Measurements from ENCODE around the gene CREG2. TPM values are rescaled to one million over a fixed set of nuclear protein-coding genes. Genes with fewer than 3 reads are reported as not detected.

The CREG2 gene
- total and polyA plus RNA-seq, 2 donors (not counting 1 experiment from before 2014, with no cell fraction given): 0.10 TPM; not detected in 1

GRCh38 chr2:101337877-101338276, 49.4 kb downstream of the CREG2 start:
- Histone ChIP-seq H3K4me3 (ENCODE audit: control extremely low read depth in 1 of 5, extremely low read depth in 1 of 5, insufficient read depth in 1 of 5, low read depth in 2 of 5, low read length in 4 of 5) (no peak overlapping the region), H3K4me2 (replicated peaks; ENCODE audit: low read depth, low read length, poor library complexity, severe bottlenecking) (no peak overlapping the region), H3K4me1 (ENCODE audit: control insufficient read depth in 2 of 2, insufficient read depth in 2 of 2, low read length in 2 of 2) (peaks cover 0 to 8% of the 10 kb centered on the region in 2 donors), H3K9ac (ENCODE audit: low read length) (no peak overlapping the region), H4K20me1 (ENCODE audit: control insufficient read depth, insufficient read depth, low read length, poor library complexity, severe bottlenecking) (no peaks in the 10 kb centered on the region), H3K9me3 (ENCODE audit: control extremely low read depth in 1 of 3, control insufficient read depth in 2 of 3, insufficient read depth in 1 of 3, low read length in 2 of 3) (peaks cover 0 to 7% (median 0%) of the 10 kb centered on the region in 3 donors), H3K36me3 (replicated peaks in 1 of 2; ENCODE audit: control extremely low read depth in 1 of 2, control insufficient read depth in 1 of 2, extremely low read depth in 1 of 2, insufficient read depth in 2 of 2, low read length in 1 of 2) (no peaks in the 10 kb centered on the region), H2AFZ (ENCODE audit: insufficient read depth, low read depth, low read length, poor library complexity, severe bottlenecking) (no peak overlapping the region), H3K27ac (ENCODE audit: low read length in 2 of 2) (no peak overlapping the region), H3K79me2 (ENCODE audit: control insufficient read depth, insufficient read depth, low read length) (no peaks in the 10 kb centered on the region), H3K27me3 (replicated peaks in 1 of 4; ENCODE audit: control extremely low read depth in 1 of 4, control insufficient read depth in 3 of 4, insufficient read depth in 4 of 4, low read length in 3 of 4) (no peaks in the 10 kb centered on the region)
- ATAC-seq (ENCODE audit: low read depth) (no peak), DNase-seq (no peak)
- POLR2A ChIA-PET: no interaction called here
- WGBS (ENCODE audit: insufficient coverage): no CpG with 5 or more reads among the region's 2 CpGs
- no peaks in the 10 kb centered on the region for H3K9me3 Mint-ChIP-seq (ENCODE audit: insufficient read depth)
- no peak overlapping the region for H3K27ac Mint-ChIP-seq
- CTCF ChIA-PET: no interaction called here
- no peak for TF ChIP-seq EZH2 (IDR thresholded peaks at IDR 0.05; ENCODE audit: borderline replicate concordance, insufficient read depth, low read depth, low read length, poor library complexity, severe bottlenecking)
- no peak for TF ChIP-seq CTCF (IDR thresholded peaks at IDR 0.05)
- intact Hi-C loops (cut with micrococcal nuclease): no loop called here
- peaks cover 4% of the 10 kb centered on the region for H3K27me3 Mint-ChIP-seq
- H3K4me3 Mint-ChIP-seq: no peak overlapping the region
- peaks cover 7% of the 10 kb centered on the region for H3K4me1 Mint-ChIP-seq

GRCh38 chr2:101332885-101333766, 54.2 kb downstream of the CREG2 start:
- CTCF ChIA-PET: interaction anchor here (0.6 to 2.5 kb wide), 2 partner anchors 9 to 88 kb away, joined by 3 to 12 read pairs; no protein-coding TSS in a partner anchor
- no peaks in the 10 kb centered on the region for H3K27me3 ChIP-seq (replicated peaks in 1 of 4; ENCODE audit: control extremely low read depth in 1 of 4, control insufficient read depth in 3 of 4, insufficient read depth in 4 of 4, low read length in 3 of 4)
- 92% methylated on average over 4 of the region's 5 CpGs for WGBS (ENCODE audit: insufficient coverage)
- TF ChIP-seq CTCF (IDR thresholded peaks at IDR 0.05) (no peak), EZH2 (IDR thresholded peaks at IDR 0.05; ENCODE audit: borderline replicate concordance, insufficient read depth, low read depth, low read length, poor library complexity, severe bottlenecking) (no peak)
- H2AFZ ChIP-seq (ENCODE audit: insufficient read depth, low read depth, low read length, poor library complexity, severe bottlenecking): no peak overlapping the region
- intact Hi-C loops (cut with micrococcal nuclease): no loop called here
- no peaks in the 10 kb centered on the region for H3K36me3 ChIP-seq (replicated peaks in 1 of 2; ENCODE audit: control extremely low read depth in 1 of 2, control insufficient read depth in 1 of 2, extremely low read depth in 1 of 2, insufficient read depth in 2 of 2, low read length in 1 of 2)
- Mint-ChIP-seq H3K4me3 (no peak overlapping the region), H3K27ac (no peak overlapping the region), H3K27me3 (peaks cover 4% of the 10 kb centered on the region), H3K9me3 (ENCODE audit: insufficient read depth) (no peaks in the 10 kb centered on the region), H3K4me1 (no peaks in the 10 kb centered on the region)
- no peak for DNase-seq
- H3K4me2 ChIP-seq (replicated peaks; ENCODE audit: low read depth, low read length, poor library complexity, severe bottlenecking): no peak overlapping the region
- no peak overlapping the region for H3K27ac ChIP-seq (ENCODE audit: low read length in 2 of 2)
- ATAC-seq (ENCODE audit: low read depth): no peak
- H3K79me2 ChIP-seq (ENCODE audit: control insufficient read depth, insufficient read depth, low read length): no peaks in the 10 kb centered on the region
- H3K4me3 ChIP-seq (ENCODE audit: control extremely low read depth in 1 of 5, extremely low read depth in 1 of 5, insufficient read depth in 1 of 5, low read depth in 2 of 5, low read length in 4 of 5): no peak overlapping the region
- H4K20me1 ChIP-seq (ENCODE audit: control insufficient read depth, insufficient read depth, low read length, poor library complexity, severe bottlenecking): no peaks in the 10 kb centered on the region
- H3K4me1 ChIP-seq (ENCODE audit: control insufficient read depth in 2 of 2, insufficient read depth in 2 of 2, low read length in 2 of 2): peaks cover 12 to 13% of the 10 kb centered on the region in 2 donors
- POLR2A ChIA-PET: no interaction called here
- H3K9me3 ChIP-seq (ENCODE audit: control extremely low read depth in 1 of 3, control insufficient read depth in 2 of 3, insufficient read depth in 1 of 3, low read length in 2 of 3): no peaks in the 10 kb centered on the region
- no peak overlapping the region for H3K9ac ChIP-seq (ENCODE audit: low read length)

Measured in B cell (primary cell).